Ovary (tissue), 3 donors: ENCODE results near the gene PACS2.

ENCODE experiments used
- POLR2A ChIP-seq: fragments of 450-650 bp; IDR thresholded peaks from one replicate; pipeline ENCODE4 v1.6.1; 2017; ENCODE audit warnings: antibody characterized with exemption, mild to moderate bottlenecking, moderate library complexity
- TF ChIP-seq, protein P1 (sequence below), 3 donors: fragments of 450-650 bp in 2 of 3; fragments of 200-600 bp in 1 of 3; IDR thresholded peaks; one replicate each; pipeline versions ENCODE4 v1.5.1 to v1.8.0; 2016 to 2022; ENCODE audit warnings: antibody characterized with exemption in 3 of 3, mild to moderate bottlenecking in 1 of 3
- donor health status: DM: no; HTN: no; CAD: no.

DNA sequence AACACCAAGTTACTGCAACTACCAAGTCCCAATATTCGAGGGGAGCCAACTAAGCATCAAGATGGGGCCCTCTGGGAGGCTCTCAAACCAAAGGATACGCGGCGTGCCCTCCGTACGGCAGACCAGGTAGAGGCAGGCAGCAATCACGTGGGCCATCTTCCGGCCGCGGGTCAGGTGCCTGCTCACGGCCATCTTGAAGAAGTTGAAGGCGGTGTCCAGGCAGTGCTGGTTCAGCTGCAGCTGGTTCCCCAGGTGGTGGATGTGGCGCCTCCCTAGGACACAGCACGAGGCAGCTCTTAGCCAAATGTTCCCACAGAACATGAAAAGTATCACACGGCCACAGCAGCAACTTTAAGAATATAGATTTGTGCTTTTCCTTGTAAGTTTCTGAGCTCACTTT, 41.9 kb upstream of the PACS2 start:
- TF ChIP-seq, protein P1, sequence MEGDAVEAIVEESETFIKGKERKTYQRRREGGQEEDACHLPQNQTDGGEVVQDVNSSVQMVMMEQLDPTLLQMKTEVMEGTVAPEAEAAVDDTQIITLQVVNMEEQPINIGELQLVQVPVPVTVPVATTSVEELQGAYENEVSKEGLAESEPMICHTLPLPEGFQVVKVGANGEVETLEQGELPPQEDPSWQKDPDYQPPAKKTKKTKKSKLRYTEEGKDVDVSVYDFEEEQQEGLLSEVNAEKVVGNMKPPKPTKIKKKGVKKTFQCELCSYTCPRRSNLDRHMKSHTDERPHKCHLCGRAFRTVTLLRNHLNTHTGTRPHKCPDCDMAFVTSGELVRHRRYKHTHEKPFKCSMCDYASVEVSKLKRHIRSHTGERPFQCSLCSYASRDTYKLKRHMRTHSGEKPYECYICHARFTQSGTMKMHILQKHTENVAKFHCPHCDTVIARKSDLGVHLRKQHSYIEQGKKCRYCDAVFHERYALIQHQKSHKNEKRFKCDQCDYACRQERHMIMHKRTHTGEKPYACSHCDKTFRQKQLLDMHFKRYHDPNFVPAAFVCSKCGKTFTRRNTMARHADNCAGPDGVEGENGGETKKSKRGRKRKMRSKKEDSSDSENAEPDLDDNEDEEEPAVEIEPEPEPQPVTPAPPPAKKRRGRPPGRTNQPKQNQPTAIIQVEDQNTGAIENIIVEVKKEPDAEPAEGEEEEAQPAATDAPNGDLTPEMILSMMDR (IDR thresholded peaks at IDR 0.05), result no peak
- TF ChIP-seq POLR2A, result no peak
